Measurements from ENCODE around the gene NKX3-2.

Gene NKX3-2

GRCh38 chr4:13530823-13531624, 13.3 kb downstream of the NKX3-2 start:
- FAIRE-seq, result no peak

- no peak for FAIRE-seq
Observed at GRCh38 chr4:13529128-13529919, 15.0 kb downstream of the NKX3-2 start.

DNA sequence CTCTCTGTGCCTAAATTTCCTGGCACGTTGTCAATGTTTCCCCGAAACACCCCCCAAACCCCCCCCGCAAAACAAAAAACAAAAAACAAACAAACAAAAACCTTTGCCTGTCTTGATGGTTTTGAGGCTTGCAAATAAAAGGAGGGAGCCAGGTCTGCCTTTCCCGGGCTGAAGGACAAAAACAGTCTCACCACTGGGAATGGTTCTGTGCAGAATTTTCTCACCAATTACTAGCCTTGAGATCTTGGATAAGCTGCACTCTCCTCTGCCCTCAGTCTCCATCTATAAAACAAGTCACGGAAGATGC, 15.5 kb downstream of the NKX3-2 start:
- no peak for FAIRE-seq

DNA sequence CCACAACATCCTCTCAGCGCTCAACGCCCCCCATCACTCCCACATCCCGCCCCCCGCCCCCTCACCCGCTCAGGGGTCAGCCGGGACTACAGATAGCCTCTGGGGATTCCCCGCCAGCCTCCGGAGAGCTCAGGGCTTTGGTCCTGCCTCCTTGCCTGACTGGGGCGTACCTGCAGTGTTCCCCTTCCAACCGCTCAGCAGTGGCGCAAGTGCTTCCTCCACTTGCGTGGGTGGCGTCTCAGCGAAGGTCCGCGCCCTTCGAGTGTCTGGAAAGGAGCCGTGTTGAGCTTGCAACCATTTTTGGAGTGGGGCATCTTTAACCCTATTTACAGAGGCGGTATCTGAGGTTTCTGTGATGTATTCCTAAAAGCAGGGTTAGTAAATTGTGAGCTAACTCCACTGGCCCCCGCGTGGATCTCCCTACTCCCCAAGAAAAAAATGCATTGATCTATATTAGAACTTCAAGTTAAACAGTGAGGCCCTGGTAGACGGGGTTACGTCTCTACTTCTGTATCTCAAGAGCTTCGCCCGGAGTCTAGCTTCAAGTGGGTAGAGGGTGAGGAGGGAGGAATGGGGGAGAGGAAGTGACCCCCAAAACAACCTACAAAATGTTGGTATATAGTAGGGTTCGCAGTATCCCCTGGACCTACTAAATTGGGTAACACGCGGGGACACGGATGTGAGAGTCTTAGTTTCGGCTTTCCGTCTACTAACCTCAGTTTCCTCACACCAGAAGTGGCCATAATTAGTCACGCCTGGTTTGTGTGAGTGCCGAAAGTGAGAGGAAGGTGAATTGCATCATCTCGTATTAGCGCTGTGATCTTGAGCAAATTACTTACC, 16.1 kb downstream of the NKX3-2 start:
- no peak for FAIRE-seq

- no peak for FAIRE-seq
Observed at GRCh38 chr4:13527192-13527980, 16.9 kb downstream of the NKX3-2 start.

DNA sequence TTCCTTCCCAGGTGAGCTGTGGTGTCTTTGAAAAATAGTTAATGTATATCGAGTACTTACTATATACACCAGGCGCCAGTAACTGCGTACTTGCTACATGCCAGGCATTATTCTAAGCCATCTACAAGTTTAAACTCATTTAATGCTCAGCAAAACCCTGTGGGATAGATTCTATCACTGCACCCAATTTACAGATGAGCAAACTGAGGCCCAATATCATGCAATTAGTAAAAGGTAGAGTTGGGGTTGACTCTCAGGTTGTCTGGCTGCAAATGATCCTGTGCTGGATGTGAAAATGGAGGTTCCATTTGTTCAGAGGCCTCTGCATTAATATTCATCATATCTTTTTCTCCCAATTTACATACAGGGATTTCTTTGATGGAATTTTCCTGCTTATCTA, 17.6 kb downstream of the NKX3-2 start:
- FAIRE-seq, result no peak

- FAIRE-seq, result no peak
Observed at GRCh38 chr4:13525606-13526281, 18.6 kb downstream of the NKX3-2 start.

GRCh38 chr4:13524504-13525243, 19.6 kb downstream of the NKX3-2 start:
- FAIRE-seq, result no peak

DNA sequence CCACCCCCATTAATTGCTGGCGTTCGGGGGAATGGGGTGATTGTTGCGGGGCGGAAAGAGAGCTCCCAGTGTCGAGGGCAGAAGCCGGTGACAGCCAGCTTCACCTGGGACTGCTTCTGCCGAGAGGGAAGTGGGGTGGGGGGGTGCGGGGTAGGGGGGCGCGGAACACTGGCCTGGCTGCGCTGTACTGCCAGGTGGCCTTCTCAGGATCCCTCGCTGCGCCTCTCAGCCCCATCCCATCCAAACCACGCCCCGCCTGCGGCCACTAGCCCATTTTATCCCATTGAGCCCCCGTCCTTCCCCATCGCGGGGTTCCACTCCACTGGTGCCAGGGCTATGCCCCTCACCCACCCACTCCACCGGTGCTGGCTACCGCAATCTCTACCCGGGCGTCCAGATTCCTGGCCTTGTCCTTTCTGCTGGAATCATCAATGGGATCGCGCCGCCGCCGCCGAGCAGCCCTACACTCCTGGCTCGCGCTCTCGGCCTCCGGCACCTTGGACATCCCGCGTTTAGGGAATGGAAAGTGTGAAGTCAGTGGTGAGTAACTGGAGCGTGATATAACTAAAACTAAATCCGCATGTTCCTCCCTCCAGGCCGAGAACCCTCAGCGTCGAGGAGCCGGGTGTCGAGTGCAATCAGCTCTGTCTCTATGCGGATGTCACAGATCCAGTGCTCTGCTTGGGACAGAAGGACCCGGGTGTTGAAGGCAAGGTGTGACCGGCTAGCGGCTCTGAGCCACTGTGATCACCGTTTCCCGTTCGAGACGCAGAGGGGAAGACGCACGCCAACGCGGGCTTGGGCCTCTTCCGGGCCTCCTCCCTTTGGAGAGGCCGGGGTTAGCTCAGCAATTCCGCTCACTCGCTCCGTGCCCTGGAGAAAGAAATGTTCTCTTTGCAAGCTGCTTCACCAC, 20.5 kb downstream of the NKX3-2 start:
- no peak for FAIRE-seq

GRCh38 chr4:13523105-13523477, 21.2 kb downstream of the NKX3-2 start:
- no peak for FAIRE-seq

DNA sequence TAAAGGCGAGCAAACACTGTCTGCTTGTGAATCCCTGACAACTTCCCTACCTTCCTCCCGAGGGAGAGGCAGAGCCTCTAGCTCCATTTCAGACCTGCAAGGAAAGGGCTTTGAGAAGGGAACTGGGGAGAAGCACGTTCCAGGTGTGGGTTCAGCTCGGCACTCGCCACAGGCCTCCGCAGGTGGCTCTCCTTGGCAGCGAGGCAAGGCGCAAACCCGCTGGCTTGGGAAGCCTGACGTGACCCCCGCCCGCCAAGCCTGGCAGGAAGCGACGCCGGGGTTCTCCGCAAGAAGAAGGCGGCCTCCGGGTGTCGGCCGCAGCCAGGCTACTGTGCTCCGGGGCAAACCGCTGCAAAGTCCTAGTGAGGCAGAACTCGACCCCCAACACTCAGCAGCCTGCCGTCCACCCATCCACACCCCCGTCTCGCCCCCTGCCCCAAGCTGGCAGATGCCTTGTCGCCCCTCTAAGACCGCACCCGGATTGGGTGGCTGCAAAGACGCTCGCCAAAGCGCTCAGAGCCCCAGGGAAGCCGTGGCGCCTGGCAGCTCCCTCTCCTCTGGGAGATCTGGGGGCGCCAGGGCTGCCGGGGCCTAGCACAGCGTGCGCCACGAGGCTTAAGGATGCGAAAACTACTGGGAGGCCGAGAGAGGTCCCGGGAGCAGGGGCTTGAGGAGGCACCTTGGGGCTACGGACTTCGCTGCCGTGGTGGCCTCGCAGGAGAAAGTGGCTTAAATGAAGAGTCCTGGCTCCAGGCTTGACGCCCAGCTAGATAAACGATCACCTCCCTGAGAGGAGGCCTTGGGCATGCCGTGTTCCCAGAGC, 21.8 kb downstream of the NKX3-2 start:
- FAIRE-seq, result no peak

DNA sequence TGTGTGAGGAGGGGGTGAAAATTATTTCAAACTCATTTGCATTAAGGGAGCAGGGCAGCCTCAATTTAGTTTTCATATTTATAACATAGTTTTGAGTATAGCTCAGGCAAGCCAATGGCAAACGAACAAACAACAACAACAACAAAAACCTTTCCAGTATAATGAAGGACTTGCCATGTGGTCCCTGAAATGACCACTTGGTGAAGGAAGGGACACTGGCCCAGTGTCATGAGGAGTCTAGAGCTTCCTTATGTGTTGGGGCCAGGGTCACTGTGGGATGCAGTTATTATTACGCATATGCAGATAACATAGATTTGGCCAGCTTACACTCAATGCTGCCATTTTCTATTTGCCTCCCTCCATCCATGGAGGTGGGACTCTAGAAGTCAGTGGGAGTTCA, 23.3 kb downstream of the NKX3-2 start:
- FAIRE-seq, result no peak

DNA sequence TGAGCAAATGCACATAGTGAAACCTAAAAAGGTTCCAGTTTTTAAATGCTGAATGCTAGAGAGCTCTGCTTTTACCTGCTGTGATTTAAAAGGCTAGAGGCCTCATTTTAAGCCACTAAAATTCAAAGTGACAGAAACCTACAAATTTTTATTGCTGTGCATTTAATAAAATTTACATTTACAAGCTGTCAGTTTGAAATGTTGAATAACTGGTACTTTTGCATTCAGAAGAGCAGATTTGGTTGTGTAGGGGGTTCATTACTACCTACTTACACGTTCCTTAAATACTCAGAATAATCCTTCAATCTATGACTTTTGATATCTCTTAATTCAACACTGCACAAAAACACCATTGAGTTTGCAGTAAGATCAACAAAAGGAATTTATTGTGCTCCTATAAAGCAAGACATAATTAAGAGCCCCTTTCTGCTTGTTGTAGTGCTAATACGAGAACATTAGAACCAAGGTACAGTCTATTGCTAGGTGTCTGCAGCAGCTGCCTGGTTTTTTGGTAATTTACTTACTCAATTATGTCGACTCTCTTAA, 27.9 kb downstream of the NKX3-2 start:
- no peak for FAIRE-seq

GRCh38 chr4:13515268-13515667, 29.0 kb downstream of the NKX3-2 start:
- no peak for FAIRE-seq

DNA sequence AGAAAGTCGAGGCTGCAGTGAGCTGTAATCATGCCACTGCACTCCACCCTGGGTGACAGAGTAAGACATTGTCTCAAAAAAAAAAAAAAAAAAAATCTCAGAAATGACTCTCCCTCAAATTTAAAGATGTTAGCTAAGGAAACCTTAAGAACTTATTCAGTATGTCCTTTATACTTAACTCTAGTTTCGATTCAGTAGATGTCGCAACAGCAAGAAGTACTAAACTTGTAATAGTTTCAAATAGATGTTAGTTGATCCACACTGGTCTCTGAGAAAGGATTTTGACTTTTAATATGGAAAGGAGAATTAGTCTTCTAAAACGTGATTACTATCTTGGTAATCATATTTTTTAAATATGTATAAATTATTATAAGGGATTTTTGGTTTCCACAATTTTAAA, 29.6 kb downstream of the NKX3-2 start:
- no peak for FAIRE-seq

GRCh38 chr4:13511101-13511500, 33.2 kb downstream of the NKX3-2 start:
- no peak for FAIRE-seq

DNA sequence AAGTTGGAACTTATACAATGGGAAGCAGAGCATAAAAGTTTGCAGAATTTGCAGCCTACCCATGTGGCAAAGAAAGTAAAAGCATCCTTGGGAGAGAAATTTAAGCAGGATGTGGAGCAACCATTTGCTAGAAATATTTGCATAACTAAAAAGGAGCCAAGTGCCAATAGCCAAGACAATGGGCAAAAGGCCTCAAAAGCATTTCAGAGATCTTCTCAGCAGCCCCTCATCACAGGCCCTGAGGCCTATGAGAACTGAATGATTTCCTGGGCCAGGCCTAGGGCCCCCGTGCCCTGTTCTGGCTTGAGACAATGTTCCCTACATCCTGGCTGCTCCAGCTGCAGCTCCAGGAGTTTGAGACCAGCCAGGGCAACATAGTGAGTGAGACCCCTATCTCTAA, 34.9 kb downstream of the NKX3-2 start:
- no peak for FAIRE-seq

- FAIRE-seq, result no peak
Observed at GRCh38 chr4:13504374-13504773, 39.9 kb downstream of the NKX3-2 start.

GRCh38 chr4:13498469-13498868, 45.8 kb downstream of the NKX3-2 start:
- no peak for FAIRE-seq
